Measurements from ENCODE around the gene SPIRE1. TPM values are rescaled to one million over a fixed set of nuclear protein-coding genes. Genes with fewer than 3 reads are reported as not detected.

The SPIRE1 gene
- total and polyA plus RNA-seq, 4 donors = 0.29 to 5.7 (median 3.2) TPM

GRCh38 chr18:12470382-12471075, 187.4 kb downstream of the SPIRE1 start:
- DNase-seq (ENCODE audit: low spot score) = no peak
- H3K9ac ChIP-seq (ENCODE audit: low read depth in 1 of 2, low read length in 2 of 2) = no peak overlapping the region

DNA sequence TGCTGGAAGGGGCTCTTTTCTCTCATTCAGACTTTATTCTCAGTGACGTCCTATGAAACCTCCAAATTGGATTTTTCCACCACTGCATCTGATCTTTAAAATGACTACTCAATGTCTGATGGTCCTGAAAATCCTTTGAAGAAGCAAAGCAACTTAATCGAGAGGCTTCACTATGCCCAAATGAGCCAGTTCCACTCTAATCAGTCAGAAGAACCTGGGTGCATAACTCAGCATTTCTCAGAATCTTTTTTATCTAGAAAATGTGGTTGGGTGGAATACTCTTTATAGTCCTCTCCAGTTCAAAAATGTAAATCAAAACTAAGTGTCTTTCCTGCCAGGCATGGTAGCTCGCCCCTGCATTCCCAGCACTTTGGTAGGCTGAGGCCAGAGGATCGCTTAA, 189.5 kb downstream of the SPIRE1 start:
- H3K27ac ChIP-seq (ENCODE audit: low read depth in 1 of 2, low read length in 2 of 2) = no peak overlapping the region
- TF ChIP-seq FOXA1 (IDR thresholded peaks at IDR 0.05) (no peak), RAD21 (IDR thresholded peaks at IDR 0.05) (no peak), JUND (IDR thresholded peaks at IDR 0.05) (no peak), REST (IDR thresholded peaks at IDR 0.05) (no peak), ATF3 (IDR thresholded peaks at IDR 0.05) (no peak)

More at GRCh38 chr18:12470382-12471075, 187.4 kb downstream of the SPIRE1 start:
- Histone ChIP-seq H3K27me3 (ENCODE audit: control insufficient read depth in 4 of 4, insufficient read depth in 4 of 4, low read length in 3 of 4) (no peaks in the 10 kb centered on the region), H3K9me3 (ENCODE audit: control insufficient read depth in 4 of 4, low read length in 3 of 4) (no peaks in the 10 kb centered on the region), H3K4me3 (ENCODE audit: low read depth in 1 of 3, low read length in 3 of 3) (no peak overlapping the region), H3K36me3 (ENCODE audit: control insufficient read depth in 4 of 4, insufficient read depth in 3 of 4, low read depth in 1 of 4, low read length in 3 of 4) (no peaks in the 10 kb centered on the region), H3K4me1 (ENCODE audit: control insufficient read depth in 4 of 4, insufficient read depth in 4 of 4, low read length in 3 of 4) (no peaks in the 10 kb centered on the region), H3K27ac (ENCODE audit: low read depth in 1 of 2, low read length in 2 of 2) (no peak overlapping the region)
- TF ChIP-seq HNF4A (conservative IDR thresholded peaks at IDR 0.05) (no peak), NR2F2 (IDR thresholded peaks at IDR 0.05) (no peak), FOXA1 (IDR thresholded peaks at IDR 0.05) (no peak), GABPA (IDR thresholded peaks at IDR 0.05 in 1 of 2, conservative IDR thresholded peaks at IDR 0.05 in 1 of 2) (no peak), YY1 (IDR thresholded peaks at IDR 0.05) (no peak), EGR1 (IDR thresholded peaks at IDR 0.05; ENCODE audit: low read depth in 2 of 2) (no peak), FOXA2 (IDR thresholded peaks at IDR 0.05) (no peak), RAD21 (IDR thresholded peaks at IDR 0.05) (no peak), MAX (IDR thresholded peaks at IDR 0.05) (no peak), SP1 (IDR thresholded peaks at IDR 0.05) (no peak), RXRA (IDR thresholded peaks at IDR 0.05) (no peak)
- 87% methylated on average over 7 of the region's 7 CpGs for WGBS

DNA sequence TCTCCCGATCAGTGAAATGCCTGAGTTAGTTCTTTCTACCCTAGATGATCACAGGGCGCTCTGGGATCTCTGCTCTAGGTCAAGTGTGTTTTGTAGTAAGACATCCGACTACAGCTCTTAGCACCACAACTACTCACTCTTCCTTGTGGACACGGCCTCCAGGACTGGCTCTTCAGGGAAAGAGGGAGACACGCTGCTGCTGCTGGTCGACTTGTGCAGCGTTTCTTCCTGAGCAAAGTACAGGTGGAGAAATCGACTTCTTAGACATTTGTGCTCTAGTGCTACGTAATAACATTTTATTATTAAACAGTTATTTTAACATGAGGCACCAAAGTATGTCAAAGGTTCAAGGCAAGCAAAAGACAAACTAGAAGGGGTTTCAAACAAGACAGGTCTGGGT, 193.2 kb downstream of the SPIRE1 start:
- TF ChIP-seq RXRA (IDR thresholded peaks at IDR 0.05) (no peak), EGR1 (IDR thresholded peaks at IDR 0.05; ENCODE audit: low read depth in 2 of 2) (no peak), ZBTB33 (IDR thresholded peaks at IDR 0.05) (no peak), FOXA1 (IDR thresholded peaks at IDR 0.05) (no peak), NR2F2 (IDR thresholded peaks at IDR 0.05) (no peak), HNF4A (conservative IDR thresholded peaks at IDR 0.05) (no peak), ATF3 (IDR thresholded peaks at IDR 0.05) (no peak), YY1 (IDR thresholded peaks at IDR 0.05) (no peak), TAF1 (conservative IDR thresholded peaks at IDR 0.05) (no peak)
- TF ChIP-seq, protein P1, sequence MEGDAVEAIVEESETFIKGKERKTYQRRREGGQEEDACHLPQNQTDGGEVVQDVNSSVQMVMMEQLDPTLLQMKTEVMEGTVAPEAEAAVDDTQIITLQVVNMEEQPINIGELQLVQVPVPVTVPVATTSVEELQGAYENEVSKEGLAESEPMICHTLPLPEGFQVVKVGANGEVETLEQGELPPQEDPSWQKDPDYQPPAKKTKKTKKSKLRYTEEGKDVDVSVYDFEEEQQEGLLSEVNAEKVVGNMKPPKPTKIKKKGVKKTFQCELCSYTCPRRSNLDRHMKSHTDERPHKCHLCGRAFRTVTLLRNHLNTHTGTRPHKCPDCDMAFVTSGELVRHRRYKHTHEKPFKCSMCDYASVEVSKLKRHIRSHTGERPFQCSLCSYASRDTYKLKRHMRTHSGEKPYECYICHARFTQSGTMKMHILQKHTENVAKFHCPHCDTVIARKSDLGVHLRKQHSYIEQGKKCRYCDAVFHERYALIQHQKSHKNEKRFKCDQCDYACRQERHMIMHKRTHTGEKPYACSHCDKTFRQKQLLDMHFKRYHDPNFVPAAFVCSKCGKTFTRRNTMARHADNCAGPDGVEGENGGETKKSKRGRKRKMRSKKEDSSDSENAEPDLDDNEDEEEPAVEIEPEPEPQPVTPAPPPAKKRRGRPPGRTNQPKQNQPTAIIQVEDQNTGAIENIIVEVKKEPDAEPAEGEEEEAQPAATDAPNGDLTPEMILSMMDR (IDR thresholded peaks at IDR 0.05; ENCODE audit: low read depth, low read length, missing input control) = no peak
- Histone ChIP-seq H3K4me3 (ENCODE audit: low read depth in 1 of 3, low read length in 3 of 3) (no peak overlapping the region), H3K9me3 (ENCODE audit: control insufficient read depth in 4 of 4, low read length in 3 of 4) (no peaks in the 10 kb centered on the region), H3K27ac (ENCODE audit: low read depth in 1 of 2, low read length in 2 of 2) (no peak overlapping the region), H3K36me3 (ENCODE audit: control insufficient read depth in 4 of 4, insufficient read depth in 3 of 4, low read depth in 1 of 4, low read length in 3 of 4) (peaks cover 0 to 6% (median 0%) of the 10 kb centered on the region in 4 donors), H3K9ac (ENCODE audit: low read depth in 1 of 2, low read length in 2 of 2) (no peak overlapping the region), H3K4me1 (ENCODE audit: control insufficient read depth in 4 of 4, insufficient read depth in 4 of 4, low read length in 3 of 4) (peaks cover 0 to 4% (median 0%) of the 10 kb centered on the region in 4 donors), H3K27me3 (ENCODE audit: control insufficient read depth in 4 of 4, insufficient read depth in 4 of 4, low read length in 3 of 4) (no peaks in the 10 kb centered on the region)
- DNase-seq (ENCODE audit: low spot score) = no peak
- 92% methylated on average over 9 of the region's 9 CpGs for WGBS

More for the DNA sequence above, 189.5 kb downstream of the SPIRE1 start:
- Histone ChIP-seq H3K9me3 (ENCODE audit: control insufficient read depth in 4 of 4, low read length in 3 of 4) (no peaks in the 10 kb centered on the region), H3K4me3 (ENCODE audit: low read depth in 1 of 3, low read length in 3 of 3) (no peak overlapping the region), H3K27me3 (ENCODE audit: control insufficient read depth in 4 of 4, insufficient read depth in 4 of 4, low read length in 3 of 4) (no peaks in the 10 kb centered on the region), H3K36me3 (ENCODE audit: control insufficient read depth in 4 of 4, insufficient read depth in 3 of 4, low read depth in 1 of 4, low read length in 3 of 4) (peaks cover 0 to 4% (median 0%) of the 10 kb centered on the region in 4 donors), H3K4me1 (ENCODE audit: control insufficient read depth in 4 of 4, insufficient read depth in 4 of 4, low read length in 3 of 4) (no peaks in the 10 kb centered on the region), H3K9ac (ENCODE audit: low read depth in 1 of 2, low read length in 2 of 2) (no peak overlapping the region)
- no peak for DNase-seq (ENCODE audit: low spot score)
- 93% methylated on average over 4 of the region's 4 CpGs for WGBS
